ENCODE measurements around the gene C21orf58. TPM values are rescaled to one million over a fixed set of nuclear protein-coding genes. Genes with fewer than 3 reads are reported as not detected.

Gene C21orf58
- total RNA-seq, 3 donors from 2014 or later, result 3.6 to 3.9 (median 3.7) TPM

GRCh38 chr21:46357684-46358425 lies 34.2 kb upstream of the C21orf58 start:
- peaks cover 37% of the 10 kb centered on the region for H3K36me3 Mint-ChIP-seq (ENCODE audit: insufficient read depth)
- ATAC-seq (no peak), DNase-seq (no peak)
- no peaks in the 10 kb centered on the region for H3K27me3 Mint-ChIP-seq (ENCODE audit: low read depth)
- H3K4me1 Mint-ChIP-seq (ENCODE audit: low read depth), result peaks cover 9% of the 10 kb centered on the region
- no peaks in the 10 kb centered on the region for H3K9me3 Mint-ChIP-seq
- no peak overlapping the region for H3K4me3 Mint-ChIP-seq

- H3K9me3 Mint-ChIP-seq, result no peaks in the 10 kb centered on the region
- peaks cover 37% of the 10 kb centered on the region for H3K36me3 Mint-ChIP-seq (ENCODE audit: insufficient read depth)
- no peak overlapping the region for H3K4me3 Mint-ChIP-seq
- ATAC-seq (no peak), DNase-seq (no peak)
- H3K4me1 Mint-ChIP-seq (ENCODE audit: low read depth), result peaks cover 4% of the 10 kb centered on the region
- H3K27me3 Mint-ChIP-seq (ENCODE audit: low read depth), result no peaks in the 10 kb centered on the region
Observed at GRCh38 chr21:46357335-46357604, 33.6 kb upstream of the C21orf58 start.

GRCh38 chr21:46356494-46357334 lies 33.0 kb upstream of the C21orf58 start:
- Mint-ChIP-seq H3K27me3 (ENCODE audit: low read depth) (no peaks in the 10 kb centered on the region), H3K36me3 (ENCODE audit: insufficient read depth) (peaks cover 32% of the 10 kb centered on the region), H3K9me3 (no peaks in the 10 kb centered on the region), H3K4me3 (no peak overlapping the region), H3K4me1 (ENCODE audit: low read depth) (peaks cover 2% of the 10 kb centered on the region)
- ATAC-seq, result no peak
- DNase-seq, result no peak

GRCh38 chr21:46356005-46356338 lies 32.3 kb upstream of the C21orf58 start:
- DNase-seq (no peak), ATAC-seq (no peak)
- no peaks in the 10 kb centered on the region for H3K27me3 Mint-ChIP-seq (ENCODE audit: low read depth)
- H3K9me3 Mint-ChIP-seq, result no peaks in the 10 kb centered on the region
- peaks cover 35% of the 10 kb centered on the region for H3K36me3 Mint-ChIP-seq (ENCODE audit: insufficient read depth)
- H3K4me1 Mint-ChIP-seq (ENCODE audit: low read depth), result no peaks in the 10 kb centered on the region
- H3K4me3 Mint-ChIP-seq, result no peak overlapping the region

GRCh38 chr21:46355161-46356004 lies 31.7 kb upstream of the C21orf58 start:
- peaks cover 31% of the 10 kb centered on the region for H3K36me3 Mint-ChIP-seq (ENCODE audit: insufficient read depth)
- DNase-seq, result no peak
- no peaks in the 10 kb centered on the region for H3K9me3 Mint-ChIP-seq
- ATAC-seq, result peak; percentile 49 to 51
- no peak overlapping the region for H3K4me3 Mint-ChIP-seq
- no peaks in the 10 kb centered on the region for H3K27me3 Mint-ChIP-seq (ENCODE audit: low read depth)
- H3K4me1 Mint-ChIP-seq (ENCODE audit: low read depth), result no peaks in the 10 kb centered on the region

GRCh38 chr21:46354518-46354917 lies 30.8 kb upstream of the C21orf58 start:
- H3K36me3 Mint-ChIP-seq (ENCODE audit: insufficient read depth), result peaks cover 36% of the 10 kb centered on the region
- H3K4me1 Mint-ChIP-seq (ENCODE audit: low read depth), result no peaks in the 10 kb centered on the region
- H3K4me3 Mint-ChIP-seq, result no peak overlapping the region
- ATAC-seq (no peak), DNase-seq (no peak)
- H3K27me3 Mint-ChIP-seq (ENCODE audit: low read depth), result no peaks in the 10 kb centered on the region
- H3K9me3 Mint-ChIP-seq, result no peaks in the 10 kb centered on the region

GRCh38 chr21:46354046-46354445 lies 30.4 kb upstream of the C21orf58 start:
- Mint-ChIP-seq H3K27me3 (ENCODE audit: low read depth) (no peaks in the 10 kb centered on the region), H3K36me3 (ENCODE audit: insufficient read depth) (peaks cover 40% of the 10 kb centered on the region), H3K4me3 (no peak overlapping the region), H3K9me3 (no peaks in the 10 kb centered on the region), H3K4me1 (ENCODE audit: low read depth) (no peaks in the 10 kb centered on the region)
- ATAC-seq, result no peak
- no peak for DNase-seq

- H3K4me3 Mint-ChIP-seq, result no peak overlapping the region
- H3K9me3 Mint-ChIP-seq, result no peaks in the 10 kb centered on the region
- DNase-seq (no peak), ATAC-seq (no peak)
- no peaks in the 10 kb centered on the region for H3K27me3 Mint-ChIP-seq (ENCODE audit: low read depth)
- H3K36me3 Mint-ChIP-seq (ENCODE audit: insufficient read depth), result peaks cover 39% of the 10 kb centered on the region
- H3K4me1 Mint-ChIP-seq (ENCODE audit: low read depth), result no peaks in the 10 kb centered on the region
Observed at GRCh38 chr21:46352913-46353312, 29.2 kb upstream of the C21orf58 start.

- Mint-ChIP-seq H3K36me3 (ENCODE audit: insufficient read depth) (peaks cover 38% of the 10 kb centered on the region), H3K27me3 (ENCODE audit: low read depth) (no peaks in the 10 kb centered on the region), H3K4me1 (ENCODE audit: low read depth) (no peaks in the 10 kb centered on the region), H3K9me3 (no peaks in the 10 kb centered on the region), H3K4me3 (no peak overlapping the region)
- DNase-seq (no peak), ATAC-seq (no peak)
Observed at GRCh38 chr21:46352164-46352515, 28.5 kb upstream of the C21orf58 start.

GRCh38 chr21:46351476-46352163 lies 27.9 kb upstream of the C21orf58 start:
- H3K27me3 Mint-ChIP-seq (ENCODE audit: low read depth), result no peaks in the 10 kb centered on the region

GRCh38 chr21:46350981-46351380 lies 27.3 kb upstream of the C21orf58 start:
- ATAC-seq (no peak), DNase-seq (no peak)
- peaks cover 41% of the 10 kb centered on the region for H3K36me3 Mint-ChIP-seq (ENCODE audit: insufficient read depth)

More at GRCh38 chr21:46351476-46352163, 27.9 kb upstream of the C21orf58 start:
- peaks cover 39% of the 10 kb centered on the region for H3K36me3 Mint-ChIP-seq (ENCODE audit: insufficient read depth)
- DNase-seq, result no peak
- H3K9me3 Mint-ChIP-seq, result no peaks in the 10 kb centered on the region
- H3K4me3 Mint-ChIP-seq, result no peak overlapping the region
- ATAC-seq, result no peak
- H3K4me1 Mint-ChIP-seq (ENCODE audit: low read depth), result no peaks in the 10 kb centered on the region

GRCh38 chr21:46350571-46350970 lies 26.9 kb upstream of the C21orf58 start:
- DNase-seq, result no peak
- Mint-ChIP-seq H3K9me3 (no peaks in the 10 kb centered on the region), H3K36me3 (ENCODE audit: insufficient read depth) (peaks cover 45% of the 10 kb centered on the region), H3K4me3 (no peak overlapping the region), H3K4me1 (ENCODE audit: low read depth) (no peaks in the 10 kb centered on the region), H3K27me3 (ENCODE audit: low read depth) (no peaks in the 10 kb centered on the region)
- ATAC-seq, result no peak

More at GRCh38 chr21:46350981-46351380, 27.3 kb upstream of the C21orf58 start:
- Mint-ChIP-seq H3K27me3 (ENCODE audit: low read depth) (no peaks in the 10 kb centered on the region), H3K4me3 (no peak overlapping the region), H3K4me1 (ENCODE audit: low read depth) (no peaks in the 10 kb centered on the region), H3K9me3 (no peaks in the 10 kb centered on the region)

GRCh38 chr21:46349134-46349760 lies 25.6 kb upstream of the C21orf58 start:
- Mint-ChIP-seq H3K4me1 (ENCODE audit: low read depth) (no peaks in the 10 kb centered on the region), H3K9me3 (no peaks in the 10 kb centered on the region), H3K36me3 (ENCODE audit: insufficient read depth) (peaks cover 42% of the 10 kb centered on the region), H3K27me3 (ENCODE audit: low read depth) (no peaks in the 10 kb centered on the region), H3K4me3 (no peak overlapping the region)
- ATAC-seq (no peak), DNase-seq (no peak)

All from activated T-cell treated with anti-CD3 and anti-CD28 coated beads, Interleukin-2, amount 50 U/mL, for 4 hours (primary cell).